Activated CD4-positive, alpha-beta memory T cell treated with anti-CD3 and anti-CD28 coated beads for 36 hours (primary cell): Measurements from ENCODE around the gene TNS2. TPM values are rescaled to one million over a fixed set of nuclear protein-coding genes. Genes with fewer than 3 reads are reported as not detected.

ENCODE experiments used
- CTCF ChIA-PET: fragments of 350-600 bp; sonication (Branson Sonifier 250); formaldehyde crosslinking; loops from one replicate; lab custom pipeline; 2021; ENCODE audit warnings: antibody characterized with exemption, inconsistent platforms; lab: Charles Lee
- POLR2A ChIA-PET: fragments of 350-600 bp; sonication (Branson Sonifier 250); formaldehyde crosslinking; loops from one replicate; lab custom pipeline; 2021; ENCODE audit warnings: antibody characterized with exemption; lab: Charles Lee
- DNase-seq: peaks from one replicate; pipeline ENCODE4 v3.0.0-alpha.2; 2020
- H3K27ac Mint-ChIP-seq: one replicate; pipeline ENCODE4 v1.8.0; 2021; ENCODE audit warnings: mixed read lengths
- H3K27me3 Mint-ChIP-seq: one replicate; pipeline ENCODE4 v1.8.0; 2021; ENCODE audit warnings: mixed read lengths
- H3K36me3 Mint-ChIP-seq: one replicate; pipeline ENCODE4 v1.8.0; 2021; ENCODE audit warnings: mixed read lengths
- H3K4me1 Mint-ChIP-seq: one replicate; pipeline ENCODE4 v1.8.0; 2021; ENCODE audit warnings: low read depth, mixed read lengths
- H3K4me3 Mint-ChIP-seq: one replicate; pipeline ENCODE4 v1.8.0; 2021; ENCODE audit warnings: mild to moderate bottlenecking, mixed read lengths
- H3K9me3 Mint-ChIP-seq: one replicate; pipeline ENCODE4 v1.8.0; 2021; ENCODE audit warnings: mixed read lengths
- intact Hi-C: fragments of 100-400 bp; cut with micrococcal nuclease; formaldehyde crosslinking; loops from one replicate; pipeline ENCODE4 v1.15.1; 2023
- total RNA-seq, 2 experiments: library from RNA; stranded (reverse); gene quantifications; one replicate each; pipeline ENCODE4 v1.2.3, GENCODE V29; 2021

Gene TNS2
- total RNA-seq, 2 experiments from 2014 or later: 1.8 to 2.4 TPM

DNA sequence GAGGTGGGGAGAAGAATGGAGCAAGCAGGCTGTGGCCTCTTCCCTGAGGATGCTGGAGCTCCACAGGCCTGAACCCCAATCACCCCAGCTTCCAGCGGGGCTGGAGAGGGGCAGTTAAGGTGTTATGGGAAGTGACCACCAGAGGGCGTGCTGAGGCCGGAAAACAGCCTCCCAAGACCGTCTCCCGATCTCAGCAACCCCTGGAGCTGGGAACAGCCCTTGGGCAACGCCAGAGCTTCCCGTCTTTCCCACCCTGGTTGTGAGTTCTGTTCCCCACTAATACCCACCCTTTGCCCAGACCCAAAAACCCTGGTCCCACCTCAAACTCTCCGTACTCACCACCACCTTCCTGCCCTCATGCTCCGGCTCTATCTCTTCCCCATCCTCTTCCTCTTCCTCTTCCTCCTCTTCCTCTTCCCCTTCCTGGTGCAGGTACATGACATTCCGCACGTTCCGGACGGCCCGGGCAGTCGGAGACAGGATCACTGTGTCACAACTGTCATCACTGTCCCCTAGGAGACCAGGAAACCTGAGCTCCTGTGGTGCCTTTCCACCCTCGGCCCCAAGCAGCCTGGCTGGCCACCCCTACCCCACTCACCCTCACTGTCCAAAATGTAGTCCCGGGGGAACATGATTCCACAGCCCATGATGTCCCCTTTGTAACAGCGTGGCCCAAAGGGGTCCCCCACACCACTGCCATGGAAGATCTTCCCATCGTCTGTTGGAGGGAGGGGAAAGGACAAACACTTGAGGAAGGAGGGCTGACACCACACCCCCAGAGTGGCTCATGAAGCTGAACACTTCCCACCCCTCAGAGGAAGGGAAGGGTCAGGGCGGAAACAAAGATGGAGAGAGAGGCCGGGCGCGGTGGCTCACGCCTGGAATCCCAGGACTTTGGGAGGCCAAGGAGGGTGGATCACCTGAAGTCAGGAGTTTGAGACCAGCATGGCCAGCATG, 16.4 kb downstream of the TNS2 start:
- ChIA-PET POLR2A (interaction anchor here (0.6 to 4.0 kb wide), 4 partner anchors 13 to 148 kb away, joined by 3 to 30 read pairs (median 7); partner anchors contain the start of genes IGFBP6, SOAT2 and SPRYD3), CTCF (interaction anchor here (0.6 to 11.6 kb wide), 46 partner anchors 9 to 590 kb away, joined by 3 to 348 read pairs (median 4); partner anchors contain the start of genes AAAS, CSAD, IGFBP6 and PFDN5)
- no peak overlapping the region for H3K4me3 Mint-ChIP-seq
- H3K27ac Mint-ChIP-seq: no peak overlapping the region
- peaks cover 11% of the 10 kb centered on the region for H3K36me3 Mint-ChIP-seq
- DNase-seq: peak; percentile 76
- intact Hi-C loops: loop anchor here (1.0 kb wide), 2 partner anchors 33 to 124 kb away; no protein-coding TSS in a partner anchor
- no peaks in the 10 kb centered on the region for H3K9me3 Mint-ChIP-seq
- no peaks in the 10 kb centered on the region for H3K27me3 Mint-ChIP-seq
- peaks cover 8% of the 10 kb centered on the region for H3K4me1 Mint-ChIP-seq

DNA sequence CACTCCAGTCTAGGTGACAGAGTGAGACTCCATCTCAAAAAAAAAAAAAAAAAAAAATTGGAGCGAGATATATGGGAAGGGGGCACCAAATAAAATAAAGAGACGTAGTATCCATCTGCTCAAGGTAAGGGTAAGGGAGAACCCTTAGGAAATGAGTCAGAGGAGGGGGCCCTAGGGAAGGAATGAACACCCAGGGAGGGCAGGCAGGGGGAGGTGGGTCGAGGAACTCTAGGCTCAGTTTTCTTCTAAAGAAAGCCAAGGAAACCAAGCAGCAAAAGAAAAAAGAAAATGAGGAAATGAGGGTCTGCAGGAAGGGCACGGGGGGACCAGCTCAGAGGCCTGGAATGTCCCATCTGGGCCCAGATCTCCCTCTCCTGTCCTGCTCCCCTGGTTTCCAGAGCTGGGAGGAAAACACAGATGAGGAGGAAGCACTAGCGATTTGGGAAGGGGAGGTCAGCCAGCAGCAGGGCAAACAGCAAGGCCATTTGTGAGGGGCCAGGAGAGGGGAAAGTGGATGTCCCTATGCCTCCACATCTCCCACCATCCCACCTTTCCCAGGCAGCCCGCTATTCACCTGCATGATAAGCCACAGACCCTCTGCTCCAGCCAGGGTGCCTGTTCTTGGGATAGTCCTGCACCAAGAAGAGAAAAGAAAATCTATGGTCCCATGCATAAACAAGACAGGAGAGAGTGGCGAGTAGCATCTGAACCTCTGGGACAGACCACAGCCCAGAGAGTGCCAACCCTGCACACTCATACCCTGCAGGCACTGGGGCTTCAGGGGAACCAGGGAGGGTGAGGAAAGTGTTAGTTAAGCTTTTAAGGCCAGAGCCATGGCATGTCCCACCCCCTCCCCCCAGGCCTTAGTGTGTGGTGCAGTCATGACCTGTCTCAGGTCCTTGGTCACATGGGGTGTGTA, 17.5 kb downstream of the TNS2 start:
- no peak for DNase-seq
- no peaks in the 10 kb centered on the region for H3K9me3 Mint-ChIP-seq
- ChIA-PET POLR2A (interaction anchor here (4.0 kb wide), 1 partner anchor 31 kb away, joined by 30 read pairs; the partner anchor contains the start of gene IGFBP6), CTCF (interaction anchor here (0.9 to 11.6 kb wide), 10 partner anchors 10 to 228 kb away, joined by 4 to 348 read pairs (median 18); partner anchors contain the start of genes IGFBP6, PFDN5, SOAT2 and SPRYD3)
- peaks cover 17% of the 10 kb centered on the region for H3K36me3 Mint-ChIP-seq
- H3K4me3 Mint-ChIP-seq: no peak overlapping the region
- intact Hi-C loops: no loop called here
- H3K27me3 Mint-ChIP-seq: no peaks in the 10 kb centered on the region
- H3K4me1 Mint-ChIP-seq: peaks cover 8% of the 10 kb centered on the region
- no peak overlapping the region for H3K27ac Mint-ChIP-seq

DNA sequence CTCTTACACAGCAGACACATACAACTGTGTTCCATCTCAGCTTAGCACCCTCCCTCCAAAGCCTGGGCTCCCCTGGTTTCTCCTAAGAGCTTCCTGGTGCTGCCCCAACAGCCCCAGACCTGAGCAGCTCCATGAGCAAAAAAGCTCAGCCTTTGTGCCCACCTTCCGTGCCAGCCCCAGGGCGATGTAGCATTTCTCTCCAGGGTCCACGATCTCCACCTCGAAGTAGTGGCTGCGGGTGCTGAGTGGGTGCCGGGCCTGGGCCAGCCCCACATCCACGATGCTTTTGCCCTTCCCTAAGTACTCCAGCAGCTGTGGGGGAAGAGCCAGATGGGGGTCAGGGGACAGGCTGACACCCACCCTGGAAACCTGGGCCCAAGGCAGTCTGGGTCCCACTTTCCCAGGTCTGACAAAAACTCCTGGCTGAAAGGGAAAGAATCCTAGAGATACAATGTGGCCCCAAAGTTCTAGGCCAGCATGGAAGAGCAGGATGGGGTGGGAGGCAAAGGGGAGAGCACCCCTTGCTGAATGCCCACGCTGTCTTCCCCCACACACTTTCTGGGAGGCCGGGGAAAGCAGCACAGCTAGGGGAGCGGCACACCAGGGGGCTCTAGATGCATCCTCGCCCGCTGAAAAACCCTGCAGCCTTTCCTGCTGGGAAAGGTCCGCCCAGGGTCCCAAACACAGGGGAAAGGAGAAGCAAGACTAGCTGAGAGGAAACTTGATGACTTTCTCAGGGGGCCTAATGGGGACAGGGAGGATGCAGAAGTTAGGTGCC, 18.3 kb downstream of the TNS2 start:
- H3K27me3 Mint-ChIP-seq: no peaks in the 10 kb centered on the region
- POLR2A ChIA-PET: interaction anchor here (2.0 to 4.0 kb wide), 2 partner anchors 11 to 30 kb away, joined by 5 to 30 read pairs; partner anchors contain the start of gene IGFBP6
- peaks cover 24% of the 10 kb centered on the region for H3K36me3 Mint-ChIP-seq

DNA sequence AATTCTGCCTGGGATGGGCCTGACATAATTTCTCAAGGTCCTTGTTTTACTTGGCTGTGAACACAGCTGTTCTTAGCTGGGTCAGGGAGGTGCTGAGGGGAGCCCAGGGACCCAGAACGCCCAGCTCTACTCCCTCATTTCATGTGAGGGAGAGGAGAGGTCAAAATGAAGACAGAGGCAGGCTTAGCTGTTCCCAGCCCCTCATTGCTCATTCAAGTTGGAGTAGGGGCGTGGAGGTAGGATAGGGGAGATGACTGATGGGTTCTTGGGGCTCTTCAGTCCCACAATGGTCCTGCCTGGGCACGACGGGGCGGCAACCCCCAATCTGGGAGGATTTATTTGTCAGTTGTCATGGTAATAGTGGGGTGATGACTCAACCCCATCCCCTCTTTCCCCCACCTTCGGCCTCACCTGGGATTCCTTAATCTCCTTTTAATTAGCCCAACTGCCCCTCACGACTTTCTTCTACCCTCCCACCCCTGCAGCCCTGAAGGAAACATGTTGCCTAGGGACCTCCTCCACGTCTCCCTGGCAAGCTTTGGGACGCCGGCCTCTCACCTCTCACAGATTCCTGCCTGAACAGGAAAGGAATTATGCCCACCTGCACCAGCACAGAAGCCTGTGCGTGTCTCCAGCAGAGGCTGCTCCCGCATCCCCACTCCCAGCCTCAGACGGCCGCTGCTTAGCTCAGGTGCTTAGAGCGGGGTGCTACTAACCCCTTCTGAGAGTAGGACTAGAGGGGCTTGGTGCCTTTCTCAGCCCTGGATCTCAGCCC, 19.1 kb downstream of the TNS2 start:
- Mint-ChIP-seq H3K4me3 (no peak overlapping the region), H3K9me3 (no peaks in the 10 kb centered on the region), H3K27me3 (no peaks in the 10 kb centered on the region), H3K27ac (no peak overlapping the region), H3K36me3 (peaks cover 24% of the 10 kb centered on the region), H3K4me1 (peaks cover 8% of the 10 kb centered on the region)
- intact Hi-C loops: no loop called here
- DNase-seq: no peak
- CTCF ChIA-PET: interaction anchor here (5.9 to 11.6 kb wide), 2 partner anchors 9 to 32 kb away, joined by 122 to 348 read pairs; partner anchors contain the start of genes IGFBP6, SOAT2 and SPRYD3
- POLR2A ChIA-PET: interaction anchor here (2.0 kb wide), 1 partner anchor 10 kb away, joined by 5 read pairs; no protein-coding TSS in a partner anchor

More for the DNA sequence above, 18.3 kb downstream of the TNS2 start:
- no peak for DNase-seq
- H3K4me1 Mint-ChIP-seq: peaks cover 8% of the 10 kb centered on the region
- CTCF ChIA-PET: interaction anchor here (5.9 to 11.6 kb wide), 2 partner anchors 10 to 33 kb away, joined by 122 to 348 read pairs; partner anchors contain the start of genes IGFBP6, SOAT2 and SPRYD3
- intact Hi-C loops: no loop called here
- H3K9me3 Mint-ChIP-seq: no peaks in the 10 kb centered on the region
- no peak overlapping the region for H3K4me3 Mint-ChIP-seq
- H3K27ac Mint-ChIP-seq: no peak overlapping the region

DNA sequence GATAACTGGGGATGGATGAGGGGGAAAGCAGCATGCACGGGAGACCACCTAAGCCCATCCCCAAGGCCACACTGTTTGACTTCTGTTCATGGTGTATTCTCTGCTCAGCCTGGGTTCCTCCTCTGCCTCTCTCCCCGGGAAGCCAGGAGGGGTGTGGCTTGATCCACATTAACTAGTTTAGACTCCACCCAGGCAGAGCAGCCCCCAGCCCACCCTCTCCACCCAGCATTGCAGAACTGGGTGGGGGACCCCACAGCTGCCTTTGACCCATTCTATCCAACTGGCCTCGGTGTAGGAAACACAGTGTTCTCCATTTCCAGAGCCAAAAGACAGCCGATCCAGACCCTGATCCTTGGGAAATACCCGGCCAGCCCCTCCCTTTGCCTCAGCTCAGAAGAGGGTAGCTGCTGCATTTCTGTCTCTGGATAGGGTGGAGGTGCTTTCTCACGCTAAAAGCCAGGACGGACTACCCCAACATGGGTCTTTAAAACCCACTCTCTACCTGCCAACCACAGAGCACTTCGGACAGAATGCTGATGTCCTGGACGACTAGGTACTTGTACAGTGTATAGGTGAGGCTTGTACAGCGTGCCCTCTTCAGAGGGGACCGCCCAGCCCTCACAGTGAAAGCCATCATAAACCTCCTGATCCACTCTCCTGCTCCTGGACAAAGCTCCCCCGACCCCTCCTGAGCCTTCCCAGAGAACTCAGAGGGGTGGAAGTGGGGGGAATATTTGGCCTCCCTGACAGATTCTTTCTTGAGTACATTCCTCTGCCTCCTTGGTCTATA, 20.0 kb downstream of the TNS2 start:
- peaks cover 10% of the 10 kb centered on the region for H3K4me1 Mint-ChIP-seq
- H3K27ac Mint-ChIP-seq: no peak overlapping the region
- no peaks in the 10 kb centered on the region for H3K9me3 Mint-ChIP-seq
- no peak overlapping the region for H3K4me3 Mint-ChIP-seq
- H3K27me3 Mint-ChIP-seq: no peaks in the 10 kb centered on the region
- H3K36me3 Mint-ChIP-seq: peaks cover 25% of the 10 kb centered on the region
- intact Hi-C loops: no loop called here
- CTCF ChIA-PET: interaction anchor here (1.6 to 11.6 kb wide), 2 partner anchors 31 to 275 kb away, joined by 4 to 348 read pairs; partner anchors contain the start of genes IGFBP6 and SOAT2
- no peak for DNase-seq
- POLR2A ChIA-PET: interaction anchor here (2.0 kb wide), 1 partner anchor 9 kb away, joined by 5 read pairs; no protein-coding TSS in a partner anchor

DNA sequence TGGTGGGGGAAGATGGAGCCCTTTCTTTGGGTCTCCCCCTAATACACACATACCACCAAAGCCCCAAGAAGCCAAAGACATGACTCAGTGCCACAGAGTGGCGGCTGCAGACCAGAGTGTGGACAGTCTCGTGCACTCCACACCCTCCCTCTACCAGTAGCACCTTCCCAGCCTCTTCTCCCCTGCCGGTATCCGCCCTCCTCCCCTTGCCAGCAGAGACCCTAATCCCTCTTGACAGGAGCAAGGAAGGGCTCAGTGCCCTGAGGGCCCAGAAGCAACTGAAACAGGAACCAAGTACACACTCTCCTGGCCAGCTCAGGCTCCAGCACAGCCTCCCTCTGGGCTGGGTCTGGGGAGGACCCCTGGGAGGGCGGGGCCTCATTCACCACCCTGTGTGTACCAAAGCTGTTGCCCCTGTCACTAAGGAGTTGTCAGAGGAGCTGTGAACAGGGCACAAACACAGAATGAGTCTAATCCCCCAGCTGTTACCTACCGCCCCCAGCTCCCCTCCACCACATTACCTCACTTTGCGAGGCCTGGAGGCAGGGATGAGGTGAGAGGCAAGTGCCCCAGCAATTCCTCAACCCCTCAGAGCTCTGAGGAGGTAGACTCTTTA, 21.1 kb downstream of the TNS2 start:
- no peak overlapping the region for H3K4me3 Mint-ChIP-seq
- no peaks in the 10 kb centered on the region for H3K27me3 Mint-ChIP-seq
- POLR2A ChIA-PET: no interaction called here
- CTCF ChIA-PET: interaction anchor here (1.2 to 11.6 kb wide), 5 partner anchors 15 to 274 kb away, joined by 3 to 348 read pairs (median 4); partner anchors contain the start of genes IGFBP6 and SOAT2
- peaks cover 9% of the 10 kb centered on the region for H3K4me1 Mint-ChIP-seq
- H3K36me3 Mint-ChIP-seq: peaks cover 19% of the 10 kb centered on the region
- H3K27ac Mint-ChIP-seq: no peak overlapping the region
- no peak for DNase-seq
- intact Hi-C loops: no loop called here
- no peaks in the 10 kb centered on the region for H3K9me3 Mint-ChIP-seq

DNA sequence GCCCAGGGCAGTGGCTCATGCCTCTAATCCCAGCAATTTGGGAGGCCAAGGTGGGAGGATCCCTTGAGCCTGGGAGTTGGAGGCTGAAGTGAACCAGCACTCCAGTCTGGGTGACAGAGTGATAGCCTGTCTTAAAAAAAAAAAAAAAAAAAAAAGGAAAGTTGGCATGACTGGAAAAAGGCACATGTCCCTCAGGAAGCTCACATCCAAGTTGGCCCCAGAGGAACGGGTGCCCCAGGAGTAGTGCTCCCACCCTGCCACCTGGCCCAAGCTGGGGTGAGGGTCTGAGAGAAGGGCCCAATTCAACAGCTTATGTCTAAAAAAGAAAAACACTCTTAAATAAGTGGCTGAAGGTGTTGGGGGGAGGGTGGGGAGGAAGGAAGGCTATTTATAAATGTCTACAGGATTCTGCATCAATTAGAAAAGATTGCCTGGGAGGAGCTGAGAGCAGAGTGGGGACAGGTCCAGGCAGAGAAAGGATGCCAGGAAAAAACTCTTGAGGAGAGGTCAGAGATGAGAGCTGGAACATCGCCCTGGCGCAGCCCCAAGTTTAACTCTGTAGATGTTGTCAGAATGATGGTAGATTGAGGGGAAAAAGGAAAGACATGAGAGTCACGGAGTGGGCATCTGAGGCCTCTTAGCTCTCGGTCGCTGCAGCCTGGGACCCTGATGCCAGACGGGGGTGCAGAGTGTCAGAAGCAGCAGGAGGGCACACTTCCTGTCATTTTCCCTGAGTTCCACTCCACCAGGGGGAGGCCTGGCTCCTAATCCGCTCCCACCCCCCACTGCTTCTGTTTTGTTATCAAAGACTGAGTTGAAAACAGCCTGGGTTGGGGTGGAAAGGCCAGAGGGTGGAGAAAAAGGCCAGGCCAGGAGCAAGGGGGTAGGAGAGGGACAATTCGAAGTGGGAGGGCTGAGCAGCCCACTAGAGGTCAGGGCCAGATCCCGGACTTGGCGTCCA, 22.0 kb downstream of the TNS2 start:
- H3K4me3 Mint-ChIP-seq: no peak overlapping the region
- no peaks in the 10 kb centered on the region for H3K9me3 Mint-ChIP-seq
- H3K4me1 Mint-ChIP-seq: peaks cover 5% of the 10 kb centered on the region
- POLR2A ChIA-PET: no interaction called here
- peaks cover 23% of the 10 kb centered on the region for H3K36me3 Mint-ChIP-seq
- no peaks in the 10 kb centered on the region for H3K27me3 Mint-ChIP-seq
- CTCF ChIA-PET: interaction anchor here (1.2 to 11.6 kb wide), 6 partner anchors 10 to 273 kb away, joined by 3 to 348 read pairs (median 4); partner anchors contain the start of genes IGFBP6 and SOAT2
- no peak overlapping the region for H3K27ac Mint-ChIP-seq
- intact Hi-C loops: no loop called here
- no peak for DNase-seq

DNA sequence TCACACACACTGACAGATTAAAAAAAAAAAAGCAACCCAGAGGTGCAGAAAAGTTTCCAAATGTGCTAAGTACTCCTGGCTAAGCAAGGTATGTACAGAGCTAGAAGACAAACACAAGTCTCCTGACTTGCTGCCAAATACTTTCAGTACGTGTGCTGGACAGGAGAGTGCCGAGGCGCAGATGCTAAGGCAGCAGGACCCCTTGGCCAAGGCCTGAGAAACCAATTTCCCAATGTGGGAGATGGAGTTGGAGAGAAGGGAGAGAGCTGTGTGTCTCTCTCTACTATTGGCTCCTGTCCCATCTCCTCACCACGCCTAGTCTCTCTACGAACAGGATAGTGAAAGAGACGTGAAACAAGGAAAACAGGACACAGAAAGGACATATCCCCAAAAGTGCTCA, 24.0 kb downstream of the TNS2 start:
- ChIA-PET CTCF (interaction anchor here (0.7 to 10.2 kb wide), 3 partner anchors 8 to 1190 kb away, joined by 4 to 122 read pairs (median 8); partner anchors contain the start of gene IGFBP6), POLR2A (no interaction called here)
- Mint-ChIP-seq H3K4me3 (no peak overlapping the region), H3K36me3 (peaks cover 27% of the 10 kb centered on the region), H3K4me1 (peaks cover 18% of the 10 kb centered on the region), H3K27me3 (no peaks in the 10 kb centered on the region), H3K9me3 (no peaks in the 10 kb centered on the region), H3K27ac (no peak overlapping the region)
- DNase-seq: no peak
- intact Hi-C loops: no loop called here
